H9 (cell line): Measurements from ENCODE around the gene DSCAM. TPM values are rescaled to one million over a fixed set of nuclear protein-coding genes. Genes with fewer than 3 reads are reported as not detected.

Source experiments
- DNase-seq: peaks from one replicate; pipeline ENCODE4 v3.0.0-alpha.2; 2017
- H2AFZ ChIP-seq: one replicate; pipeline ENCODE4 v1.6.1; 2013; ENCODE audit warnings: mild to moderate bottlenecking, low read length, control low read depth, moderate library complexity
- H2AK5ac ChIP-seq: 2 replicates; pipeline ENCODE4 v1.6.1; 2013; ENCODE audit warnings: low read length, control low read depth, mixed read lengths; ENCODE audit not compliant: insufficient read length
- H2BK120ac ChIP-seq: one replicate; pipeline ENCODE4 v1.6.1; 2013; ENCODE audit warnings: low read depth, mild to moderate bottlenecking, low read length, control low read depth, inconsistent platforms; ENCODE audit not compliant: poor library complexity, severe bottlenecking
- H2BK12ac ChIP-seq: 2 replicates; pipeline ENCODE4 v1.6.1; 2013; ENCODE audit warnings: low read length, control low read depth, mixed read lengths, low read depth; ENCODE audit not compliant: insufficient read length
- H2BK15ac ChIP-seq: 2 replicates; pipeline ENCODE4 v1.6.1; 2013; ENCODE audit warnings: low read depth, low read length, control low read depth
- H2BK20ac ChIP-seq: one replicate; pipeline ENCODE4 v1.6.1; 2013; ENCODE audit warnings: low read depth, mild to moderate bottlenecking, low read length, control low read depth, inconsistent platforms; ENCODE audit not compliant: poor library complexity, severe bottlenecking
- H2BK5ac ChIP-seq: 2 replicates; pipeline ENCODE4 v1.6.1; 2013; ENCODE audit warnings: low read length, control low read depth, mixed read lengths; ENCODE audit not compliant: insufficient read length
- H3K14ac ChIP-seq: 2 replicates; pipeline ENCODE4 v1.6.1; 2013; ENCODE audit warnings: low read length, control low read depth; ENCODE audit not compliant: insufficient read depth
- H3K18ac ChIP-seq: 2 replicates; pipeline ENCODE4 v1.6.1; 2013; ENCODE audit warnings: low read depth, mild to moderate bottlenecking, mixed read lengths, low read length, control low read depth; ENCODE audit not compliant: insufficient read length
- H3K23ac ChIP-seq: 2 replicates; pipeline ENCODE4 v1.6.1; 2013; ENCODE audit warnings: low read length, control low read depth, mixed read lengths, low read depth; ENCODE audit not compliant: insufficient read length
- H3K23me2 ChIP-seq: 2 replicates; pipeline ENCODE4 v1.6.1; 2013; ENCODE audit warnings: low read depth, mild to moderate bottlenecking, mixed read lengths, low read length, control low read depth; ENCODE audit not compliant: insufficient read length, poor library complexity, severe bottlenecking
- H3K27ac ChIP-seq: 2 replicates; pipeline ENCODE4 v1.5.1; 2013; ENCODE audit warnings: low read length, control low read depth, mixed read lengths, low read depth; ENCODE audit not compliant: insufficient read length
- H3K27me3 ChIP-seq: 2 replicates; pipeline ENCODE4 v1.6.1; 2013; ENCODE audit warnings: low read length, control low read depth, inconsistent platforms; ENCODE audit not compliant: insufficient read depth
- H3K4ac ChIP-seq: 2 replicates; pipeline ENCODE4 v1.6.1; 2013; ENCODE audit warnings: low read depth, mild to moderate bottlenecking, control low read depth, inconsistent platforms, low read length, moderate library complexity
- H3K4me1 ChIP-seq: 2 replicates; pipeline ENCODE4 v1.6.1; 2013; ENCODE audit warnings: low read length, control low read depth, inconsistent platforms; ENCODE audit not compliant: insufficient read depth
- H3K4me2 ChIP-seq: 2 replicates; pipeline ENCODE4 v1.6.1; 2013; ENCODE audit warnings: low read length, control low read depth, mixed read lengths; ENCODE audit not compliant: insufficient read length, insufficient read depth
- H3K56ac ChIP-seq: 2 replicates; pipeline ENCODE4 v1.6.1; 2013; ENCODE audit warnings: low read depth, mild to moderate bottlenecking, mixed read lengths, low read length, control low read depth; ENCODE audit not compliant: insufficient read length
- H3K79me1 ChIP-seq: 2 replicates; pipeline ENCODE4 v1.6.1; 2013; ENCODE audit warnings: low read depth, mild to moderate bottlenecking, moderate library complexity, low read length, control low read depth, inconsistent platforms; ENCODE audit not compliant: insufficient read depth, poor library complexity, severe bottlenecking
- H3K79me2 ChIP-seq: 2 replicates; pipeline ENCODE4 v1.6.1; 2013; ENCODE audit warnings: low read length, control low read depth, inconsistent platforms; ENCODE audit not compliant: insufficient read depth
- H3K9ac ChIP-seq: 2 replicates; pipeline ENCODE4 v1.6.1; 2013; ENCODE audit warnings: low read length, control low read depth, mixed read lengths; ENCODE audit not compliant: insufficient read length; ENCODE audit errors: extremely low read depth
- H3K9me3 ChIP-seq: one replicate; pipeline ENCODE4 v1.6.1; 2013; ENCODE audit warnings: low read depth, low read length, inconsistent platforms; ENCODE audit not compliant: control insufficient read depth
- H3T11ph ChIP-seq: one replicate; pipeline ENCODE4 v1.6.1; 2013; ENCODE audit warnings: mild to moderate bottlenecking, low read length, control low read depth, inconsistent platforms
- H4K20me1 ChIP-seq: one replicate; pipeline ENCODE4 v1.6.1; 2013; ENCODE audit not compliant: control insufficient read depth, insufficient read length, insufficient read depth
- H4K5ac ChIP-seq: 2 replicates; pipeline ENCODE4 v1.6.1; 2013; ENCODE audit warnings: low read depth, mild to moderate bottlenecking, mixed read lengths, low read length, control low read depth; ENCODE audit not compliant: insufficient read length
- H4K8ac ChIP-seq: replicated peaks from 2 replicates; pipeline ENCODE4 v1.6.1; 2013; ENCODE audit warnings: low read length, control low read depth, mixed read lengths, low read depth; ENCODE audit not compliant: insufficient read length
- H4K91ac ChIP-seq: 2 replicates; pipeline ENCODE4 v1.6.1; 2013; ENCODE audit warnings: low read depth, mild to moderate bottlenecking, moderate library complexity, mixed read lengths, low read length, control low read depth; ENCODE audit not compliant: insufficient read length
- H3K27ac Mint-ChIP-seq, 3 experiments: 2 replicates in 2 of 3; 3 replicates in 1 of 3; pipeline ENCODE4 v1.8.0; 2020 to 2021; ENCODE audit warnings: mixed read lengths in 3 of 3, mild to moderate bottlenecking in 1 of 3, moderate library complexity in 1 of 3
- H3K27me3 Mint-ChIP-seq: 2 replicates; pipeline ENCODE4 v1.8.0; 2021; ENCODE audit warnings: low read depth, mild to moderate bottlenecking, moderate library complexity, mixed read lengths
- H3K36me3 Mint-ChIP-seq, 3 experiments: 2 replicates in 2 of 3; 3 replicates in 1 of 3; pipeline ENCODE4 v1.8.0; 2020 to 2021; ENCODE audit warnings: low read depth in 3 of 3, mixed read lengths in 3 of 3; ENCODE audit not compliant: insufficient read depth in 1 of 3
- H3K4me1 Mint-ChIP-seq, 2 experiments: 2 replicates each; pipeline ENCODE4 v1.8.0; 2020; ENCODE audit warnings: mixed read lengths in 2 of 2
- H3K4me3 Mint-ChIP-seq, 2 experiments: 2 replicates in 1 of 2; 3 replicates in 1 of 2; pipeline ENCODE4 v1.8.0; 2020 to 2021; ENCODE audit warnings: mild to moderate bottlenecking in 2 of 2, mixed read lengths in 2 of 2, moderate library complexity in 1 of 2
- H3K9me3 Mint-ChIP-seq, 2 experiments: 2 replicates in 1 of 2; 3 replicates in 1 of 2; pipeline ENCODE4 v1.8.0; 2020; ENCODE audit warnings: mild to moderate bottlenecking in 2 of 2, mixed read lengths in 2 of 2, moderate library complexity in 1 of 2
- CTCF ChIP-seq: fragments of 200-600 bp; sonication (generic); conservative IDR thresholded peaks from 3 replicates; pipeline ENCODE4 v1.8.0; 2021; ENCODE audit warnings: antibody characterized with exemption, mild to moderate bottlenecking
- WGBS: extraction: QIAGEN DNeasy Blood & Tissue Kit; methylation state at CpG from one replicate; pipeline ENCODE4 v1.1.7; 2013; ENCODE audit warnings: missing lambda C conversion rate, low lambda C conversion rate, mixed read lengths; ENCODE audit not compliant: insufficient read length; ENCODE audit errors: extremely low coverage; 5-methylcytosine and 5-hydroxymethylcytosine counted together
- total RNA-seq: library from RNA; stranded (reverse); gene quantifications from 2 replicates; pipeline ENCODE4 v1.2.1, GENCODE V29; 2021

The DSCAM gene
- total RNA-seq, 1 experiment from 2014 or later: 0.17 TPM

GRCh38 chr21:40179166-40179565 lies 667.8 kb downstream of the DSCAM start:
- Histone ChIP-seq H3K27ac (no peak overlapping the region), H3K23me2 (no peaks in the 10 kb centered on the region), H3K4me1 (no peaks in the 10 kb centered on the region), H3K56ac (no peak overlapping the region), H2AFZ (no peak overlapping the region), H2BK5ac (no peak overlapping the region), H3K27me3 (no peaks in the 10 kb centered on the region), H4K20me1 (no peaks in the 10 kb centered on the region), H2BK20ac (no peak overlapping the region), H2AK5ac (no peak overlapping the region), H3K79me1 (no peaks in the 10 kb centered on the region), H3T11ph (no peak overlapping the region), H4K91ac (no peak overlapping the region), H2BK15ac (no peak overlapping the region), H4K5ac (no peak overlapping the region), H3K4ac (no peak overlapping the region), H3K9ac (no peak overlapping the region), H3K4me2 (no peak overlapping the region), H4K8ac (no peak overlapping the region), H3K79me2 (no peaks in the 10 kb centered on the region), H2BK120ac (no peak overlapping the region), H2BK12ac (no peak overlapping the region), H3K14ac (no peak overlapping the region), H3K9me3 (no peaks in the 10 kb centered on the region), H3K18ac (no peak overlapping the region), H3K23ac (no peak overlapping the region)
- H3K9me3 Mint-ChIP-seq: peaks cover 11 to 14% of the 10 kb centered on the region in 2 experiments
- peaks cover 5 to 8% of the 10 kb centered on the region in 2 experiments for H3K4me1 Mint-ChIP-seq
- H3K4me3 Mint-ChIP-seq: no peak overlapping the region
- no CpG with 5 or more reads among the region's 5 CpGs for WGBS
- no peak for DNase-seq
- TF ChIP-seq CTCF: no peak
- peaks cover 9 to 11% (median 9%) of the 10 kb centered on the region in 3 experiments for H3K36me3 Mint-ChIP-seq
- no peak overlapping the region; a peak in 1 of 7 replicates for H3K27ac Mint-ChIP-seq
- H3K27me3 Mint-ChIP-seq: peaks cover 2% of the 10 kb centered on the region
